SK-MEL-5 (cell line): ENCODE results near the gene APBA1. TPM values are rescaled to one million over a fixed set of nuclear protein-coding genes. Genes with fewer than 3 reads are reported as not detected.
"Not testable (repeated sequence)": the region's sequence is repeated elsewhere in the genome, so short reads cannot be mapped to it uniquely, and the experiment has no call there.

Experiments
- DNase-seq: peaks from one replicate; pipeline ENCODE4 v3.0.0-alpha.2; 2016; ENCODE audit warnings: low read depth, low spot score
- in situ Hi-C: cut with HindIII; loops from 2 replicates; pipeline ENCODE4 v1.10.0; 2016; ENCODE audit warnings: low sequenced_read_pairs, high pct_unique_total_duplicates, low pct_unique_long_range_greater_than_20kb
- total RNA-seq: library from RNA; depleted of rRNA; stranded (reverse); fragments of >200 nt; shearing (Covaris generic); gene quantifications from 2 replicates; pipeline ENCODE4 v1.2.3, GENCODE V29; 2014

APBA1 gene
- total RNA-seq, 1 experiment from 2014 or later, result 1.0 TPM

GRCh38 chr9:69425136-69425801, 246.9 kb downstream of the APBA1 start:
- in situ Hi-C loops, result no loop called here
- no peak for DNase-seq

- in situ Hi-C loops, result no loop called here
- DNase-seq, result peak; percentile 83
Observed at GRCh38 chr9:69421908-69422801, 250.0 kb downstream of the APBA1 start.

- in situ Hi-C loops, result no loop called here
- no peak for DNase-seq
Observed at GRCh38 chr9:69420611-69421270, 251.4 kb downstream of the APBA1 start.

- peak; percentile 86 for DNase-seq
- in situ Hi-C loops, result no loop called here
Observed at GRCh38 chr9:69412741-69413150, 259.4 kb downstream of the APBA1 start.

- no peak for DNase-seq
- in situ Hi-C loops, result no loop called here
Observed at GRCh38 chr9:69411931-69412740, 260.0 kb downstream of the APBA1 start.

GRCh38 chr9:69411246-69411645, 260.9 kb downstream of the APBA1 start:
- no peak for DNase-seq
- in situ Hi-C loops, result no loop called here

- in situ Hi-C loops, DNase-seq: not testable (repeated sequence)
Observed at GRCh38 chr9:69409936-69410335, 262.2 kb downstream of the APBA1 start.

DNA sequence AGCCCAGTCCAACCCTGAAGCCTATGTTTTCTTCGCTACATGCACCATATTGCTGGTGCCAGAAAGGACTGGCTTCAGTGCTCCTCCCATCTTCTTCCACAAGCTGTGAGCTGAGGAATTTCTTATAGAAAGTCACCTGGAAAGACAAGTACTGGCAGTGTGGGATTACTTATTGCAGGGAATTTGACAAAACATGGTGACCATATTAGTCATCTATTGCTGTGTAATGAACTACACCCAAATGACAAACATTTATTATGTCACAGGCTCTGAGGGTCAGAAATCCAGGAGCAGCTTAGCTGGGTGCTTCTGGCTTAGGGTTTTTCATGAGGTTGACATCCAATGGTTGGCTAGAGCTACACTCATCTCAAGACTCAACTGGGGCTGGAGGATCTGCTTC, 271.7 kb downstream of the APBA1 start:
- in situ Hi-C loops, result no loop called here

GRCh38 chr9:69397384-69398214, 274.6 kb downstream of the APBA1 start:
- in situ Hi-C loops, result no loop called here
- peak; percentile 60 for DNase-seq

More for the DNA sequence above, 271.7 kb downstream of the APBA1 start:
- no peak for DNase-seq

DNA sequence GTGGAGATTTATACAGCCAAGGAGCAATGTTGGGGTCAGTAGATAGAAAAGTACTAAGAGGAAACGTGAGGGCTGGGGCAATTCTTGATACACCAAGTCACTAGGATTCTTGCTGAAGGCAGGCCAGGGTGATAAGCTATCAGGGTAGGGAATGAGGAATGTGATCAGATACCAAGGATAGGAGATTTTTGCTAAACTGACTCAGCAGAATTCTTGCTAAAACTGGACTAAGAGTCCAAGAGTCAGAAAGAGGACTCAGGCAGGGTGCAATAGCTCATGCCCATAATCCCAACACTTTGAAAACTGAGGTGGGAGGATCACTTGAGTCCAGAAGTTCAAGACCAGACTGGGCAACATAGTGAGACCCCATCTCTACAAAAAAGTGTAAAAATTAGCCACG, 275.4 kb downstream of the APBA1 start:
- in situ Hi-C loops, result no loop called here
- no peak for DNase-seq

- in situ Hi-C loops, result no loop called here
- DNase-seq, result peak; percentile 89
Observed at GRCh38 chr9:69395718-69396117, 276.5 kb downstream of the APBA1 start.

DNA sequence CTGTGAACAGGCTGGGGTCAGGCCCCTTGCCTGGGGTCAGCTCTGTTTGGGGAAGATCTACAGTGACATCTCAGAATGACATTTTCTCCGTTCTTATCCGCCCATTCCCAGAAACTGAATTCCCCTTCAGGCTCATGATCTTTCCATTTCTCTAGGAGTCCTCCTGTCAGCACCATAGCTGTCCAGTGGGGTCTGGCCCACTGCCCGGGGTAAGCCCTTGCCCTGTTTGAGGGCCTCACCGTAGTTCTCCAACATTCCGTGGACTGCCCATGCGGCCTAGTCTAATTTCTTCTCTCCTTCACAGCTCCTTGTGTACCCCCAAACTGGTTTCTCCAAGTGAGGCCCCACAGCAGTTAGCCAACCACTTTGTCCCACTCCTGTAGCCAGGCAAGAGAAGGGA, 278.7 kb downstream of the APBA1 start:
- no peak for DNase-seq

GRCh38 chr9:69392826-69393225, 279.3 kb downstream of the APBA1 start:
- in situ Hi-C loops, result no loop called here
- DNase-seq, result no peak

More for the DNA sequence above, 278.7 kb downstream of the APBA1 start:
- in situ Hi-C loops, result no loop called here

GRCh38 chr9:69391946-69392345, 280.2 kb downstream of the APBA1 start:
- in situ Hi-C loops, result no loop called here
- DNase-seq, result peak; percentile 84

GRCh38 chr9:69391487-69391886, 280.7 kb downstream of the APBA1 start:
- DNase-seq, result no peak
- in situ Hi-C loops, result no loop called here

GRCh38 chr9:69389437-69389995, 282.7 kb downstream of the APBA1 start:
- in situ Hi-C loops, result no loop called here
- no peak for DNase-seq
